SK-N-SH treated with all-trans-retinoic acid at 6 μM for 48 hours (cell line): Measurements from ENCODE around the gene NCBP2L.

Experiments used
- ATAC-seq: fragments of 200-7000 bp; cut with Tn5 transposase; 3 replicates; pipeline ENCODE4 v1.9.1; 2020; ENCODE audit warnings: mild to moderate bottlenecking, moderate library complexity
- ARNTL ChIP-seq: fragments of 450-650 bp; formaldehyde crosslinking; IDR thresholded peaks from 2 replicates; pipeline ENCODE4 v1.5.0; 2020; ENCODE audit warnings: low read depth, mild to moderate bottlenecking, moderate library complexity, borderline replicate concordance
- BACH2 ChIP-seq: fragments of 250-450 bp; sonication (Bioruptor Pico); IDR thresholded peaks from 2 replicates; pipeline ENCODE4 v1.9.0; 2021; ENCODE audit warnings: mild to moderate bottlenecking, borderline replicate concordance
- CSDC2 ChIP-seq: fragments of 250-450 bp; sonication (Bioruptor Pico); IDR thresholded peaks from 2 replicates; pipeline ENCODE4 v1.5.0; 2020; ENCODE audit warnings: mild to moderate bottlenecking, moderate library complexity
- ESRRG ChIP-seq: fragments of 250-450 bp; sonication (Bioruptor Pico); IDR thresholded peaks from 2 replicates; pipeline ENCODE4 v1.6.1; 2021; ENCODE audit warnings: mild to moderate bottlenecking
- GLIS3 ChIP-seq: fragments of 250-450 bp; sonication (Bioruptor Pico); IDR thresholded peaks from 2 replicates; pipeline ENCODE4 v1.5.0; 2020; ENCODE audit warnings: mild to moderate bottlenecking, moderate library complexity
- ISL1 ChIP-seq: fragments of 250-450 bp; sonication (Bioruptor Pico); IDR thresholded peaks from 2 replicates; pipeline ENCODE4 v2.1.2; 2022; ENCODE audit warnings: mild to moderate bottlenecking, moderate library complexity
- OSR1 ChIP-seq: fragments of 250-450 bp; sonication (Bioruptor Pico); IDR thresholded peaks from 2 replicates; pipeline ENCODE4 v1.8.0; 2022; ENCODE audit warnings: moderate library complexity, mild to moderate bottlenecking, inconsistent platforms
- PPARA ChIP-seq: fragments of 250-450 bp; sonication (Bioruptor Pico); IDR thresholded peaks from 2 replicates; pipeline ENCODE4 v1.5.0; 2020; ENCODE audit warnings: mild to moderate bottlenecking, borderline replicate concordance
- TCF4 ChIP-seq: fragments of 250-450 bp; sonication (Bioruptor Pico); IDR thresholded peaks from 2 replicates; pipeline ENCODE4 v1.8.0; 2021; ENCODE audit warnings: mild to moderate bottlenecking, moderate library complexity, borderline replicate concordance
- TOX ChIP-seq: fragments of 250-450 bp; sonication (Bioruptor Pico); IDR thresholded peaks from 2 replicates; pipeline ENCODE4 v1.8.0; 2021; ENCODE audit warnings: mild to moderate bottlenecking, moderate library complexity, borderline replicate concordance
- ZFP3 ChIP-seq: fragments of 250-450 bp; sonication (Bioruptor Pico); IDR thresholded peaks from 2 replicates; pipeline ENCODE4 v1.5.0; 2020; ENCODE audit warnings: mild to moderate bottlenecking, moderate library complexity
- ZFP30 ChIP-seq: fragments of 450-650 bp; formaldehyde crosslinking; IDR thresholded peaks from 2 replicates; pipeline ENCODE4 v1.5.0; 2022; ENCODE audit warnings: mild to moderate bottlenecking, moderate library complexity
- ZNF565 ChIP-seq: fragments of 450-650 bp; formaldehyde crosslinking; conservative IDR thresholded peaks from 2 replicates; pipeline ENCODE4 v1.5.0; 2020; ENCODE audit warnings: low read depth, mild to moderate bottlenecking, moderate library complexity
- ZNF8 ChIP-seq: fragments of 450-650 bp; formaldehyde crosslinking; IDR thresholded peaks from 2 replicates; pipeline ENCODE4 v1.5.0; 2020; ENCODE audit warnings: mild to moderate bottlenecking, moderate library complexity
- TF ChIP-seq, protein P1 (sequence below): fragments of 250-450 bp; sonication (Bioruptor Pico); IDR thresholded peaks from 2 replicates; pipeline ENCODE4 v1.8.0; 2020; ENCODE audit warnings: mild to moderate bottlenecking, moderate library complexity, borderline replicate concordance
- TF ChIP-seq, protein P2 (sequence below): fragments of 250-450 bp; sonication (Bioruptor Pico); IDR thresholded peaks from 2 replicates; pipeline ENCODE4 v1.8.0; 2021; ENCODE audit warnings: low read depth, mild to moderate bottlenecking, moderate library complexity, borderline replicate concordance
- TF ChIP-seq, protein P3 (sequence below): fragments of 250-450 bp; sonication (Bioruptor Pico); IDR thresholded peaks from 2 replicates; pipeline ENCODE4 v1.5.1; 2021; ENCODE audit warnings: mild to moderate bottlenecking, moderate library complexity
- TF ChIP-seq, protein P4 (sequence below): fragments of 250-450 bp; sonication (Bioruptor Pico); IDR thresholded peaks from 2 replicates; pipeline ENCODE4 v1.5.0; 2020; ENCODE audit warnings: mild to moderate bottlenecking, moderate library complexity
- TF ChIP-seq, protein P5 (sequence below): fragments of 250-450 bp; sonication (Bioruptor Pico); IDR thresholded peaks from 2 replicates; pipeline ENCODE4 v1.5.1; 2020; ENCODE audit warnings: low read depth, mild to moderate bottlenecking, moderate library complexity

The NCBP2L gene

DNA sequence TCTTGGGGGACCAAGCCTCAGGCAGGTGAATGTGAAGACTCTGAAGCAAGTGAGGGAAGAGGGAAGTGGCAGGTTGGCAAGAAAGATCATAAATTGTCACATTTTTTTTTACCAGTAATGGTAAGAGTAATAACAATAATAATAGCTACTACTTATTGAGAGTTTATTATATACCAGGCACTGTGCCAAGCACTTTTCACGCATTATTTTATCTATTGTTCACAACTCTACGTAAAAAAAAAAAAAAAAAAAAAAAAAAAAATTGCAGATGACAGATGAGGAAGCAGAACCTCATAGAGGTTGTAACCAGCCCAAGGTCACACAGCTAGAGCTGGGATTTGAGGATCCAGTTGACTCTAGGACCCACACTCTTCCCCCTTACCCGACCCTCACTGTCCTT is 42.9 kb upstream of the NCBP2L start:
- no peak for ATAC-seq
- TF ChIP-seq, protein P1, sequence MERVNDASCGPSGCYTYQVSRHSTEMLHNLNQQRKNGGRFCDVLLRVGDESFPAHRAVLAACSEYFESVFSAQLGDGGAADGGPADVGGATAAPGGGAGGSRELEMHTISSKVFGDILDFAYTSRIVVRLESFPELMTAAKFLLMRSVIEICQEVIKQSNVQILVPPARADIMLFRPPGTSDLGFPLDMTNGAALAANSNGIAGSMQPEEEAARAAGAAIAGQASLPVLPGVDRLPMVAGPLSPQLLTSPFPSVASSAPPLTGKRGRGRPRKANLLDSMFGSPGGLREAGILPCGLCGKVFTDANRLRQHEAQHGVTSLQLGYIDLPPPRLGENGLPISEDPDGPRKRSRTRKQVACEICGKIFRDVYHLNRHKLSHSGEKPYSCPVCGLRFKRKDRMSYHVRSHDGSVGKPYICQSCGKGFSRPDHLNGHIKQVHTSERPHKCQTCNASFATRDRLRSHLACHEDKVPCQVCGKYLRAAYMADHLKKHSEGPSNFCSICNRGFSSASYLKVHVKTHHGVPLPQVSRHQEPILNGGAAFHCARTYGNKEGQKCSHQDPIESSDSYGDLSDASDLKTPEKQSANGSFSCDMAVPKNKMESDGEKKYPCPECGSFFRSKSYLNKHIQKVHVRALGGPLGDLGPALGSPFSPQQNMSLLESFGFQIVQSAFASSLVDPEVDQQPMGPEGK = no peak
- TF ChIP-seq BACH2 (CRISPR knock-in tag) (no peak), ZFP30 (CRISPR knock-in tag) (no peak), GLIS3 (CRISPR knock-in tag) (no peak), TOX (CRISPR knock-in tag) (no peak), ARNTL (no peak), ZNF8 (CRISPR knock-in tag) (no peak), OSR1 (no peak), ISL1 (CRISPR knock-in tag) (no peak), ZFP3 (CRISPR knock-in tag) (no peak), PPARA (CRISPR knock-in tag) (no peak)
- TF ChIP-seq, protein P2, sequence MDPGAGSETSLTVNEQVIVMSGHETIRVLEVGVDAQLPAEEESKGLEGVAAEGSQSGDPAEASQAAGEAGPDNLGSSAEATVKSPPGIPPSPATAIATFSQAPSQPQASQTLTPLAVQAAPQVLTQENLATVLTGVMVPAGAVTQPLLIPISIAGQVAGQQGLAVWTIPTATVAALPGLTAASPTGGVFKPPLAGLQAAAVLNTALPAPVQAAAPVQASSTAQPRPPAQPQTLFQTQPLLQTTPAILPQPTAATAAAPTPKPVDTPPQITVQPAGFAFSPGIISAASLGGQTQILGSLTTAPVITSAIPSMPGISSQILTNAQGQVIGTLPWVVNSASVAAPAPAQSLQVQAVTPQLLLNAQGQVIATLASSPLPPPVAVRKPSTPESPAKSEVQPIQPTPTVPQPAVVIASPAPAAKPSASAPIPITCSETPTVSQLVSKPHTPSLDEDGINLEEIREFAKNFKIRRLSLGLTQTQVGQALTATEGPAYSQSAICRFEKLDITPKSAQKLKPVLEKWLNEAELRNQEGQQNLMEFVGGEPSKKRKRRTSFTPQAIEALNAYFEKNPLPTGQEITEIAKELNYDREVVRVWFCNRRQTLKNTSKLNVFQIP (CRISPR knock-in tag) = no peak

DNA sequence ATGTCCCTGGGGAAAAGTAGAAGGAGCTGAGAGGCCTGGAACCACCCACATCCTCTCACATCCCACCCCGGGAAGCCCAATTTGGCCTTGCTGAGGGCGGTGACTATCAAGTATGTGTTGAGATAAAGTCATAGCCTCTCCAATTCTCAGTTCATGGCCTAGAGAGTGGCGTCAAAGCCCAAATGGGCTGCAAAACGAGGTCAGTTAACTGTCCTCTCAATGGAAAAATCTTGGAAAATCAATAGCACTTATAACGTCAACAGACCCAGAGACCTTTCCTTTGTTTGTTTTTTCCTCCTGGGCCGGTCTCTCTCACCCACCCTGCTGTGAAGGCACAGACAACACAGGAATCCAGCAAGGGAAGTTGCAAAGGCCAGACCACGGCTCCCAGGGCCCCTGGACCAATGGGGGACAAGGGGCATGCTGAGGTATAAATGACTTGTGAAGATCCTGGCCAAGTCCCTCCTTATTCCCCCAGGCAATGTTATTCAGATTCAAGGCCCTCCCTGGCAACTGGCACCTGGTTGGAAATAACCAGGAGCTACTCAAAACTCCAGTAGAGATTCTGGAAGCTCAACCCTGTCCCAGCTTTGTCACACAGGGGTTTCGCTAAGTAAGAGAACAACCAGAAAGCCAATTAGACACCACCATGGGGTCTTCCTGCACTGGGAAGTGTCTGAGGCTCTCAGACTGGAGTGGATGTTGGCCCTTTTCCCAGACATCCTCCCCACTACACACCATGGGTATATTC is 40.6 kb upstream of the NCBP2L start:
- ATAC-seq = no peak
- TF ChIP-seq, protein P2 (CRISPR knock-in tag) = no peak
- TF ChIP-seq ZNF565 (CRISPR knock-in tag) (no peak), ZFP30 (CRISPR knock-in tag) (no peak), TOX (CRISPR knock-in tag) (no peak), ZNF8 (CRISPR knock-in tag) (no peak), ARNTL (no peak), CSDC2 (CRISPR knock-in tag) (no peak), ESRRG (CRISPR knock-in tag) (no peak), GLIS3 (CRISPR knock-in tag) (no peak), TCF4 (CRISPR knock-in tag) (no peak), PPARA (CRISPR knock-in tag) (no peak)
- TF ChIP-seq, protein P1 = no peak
- TF ChIP-seq, protein P3, sequence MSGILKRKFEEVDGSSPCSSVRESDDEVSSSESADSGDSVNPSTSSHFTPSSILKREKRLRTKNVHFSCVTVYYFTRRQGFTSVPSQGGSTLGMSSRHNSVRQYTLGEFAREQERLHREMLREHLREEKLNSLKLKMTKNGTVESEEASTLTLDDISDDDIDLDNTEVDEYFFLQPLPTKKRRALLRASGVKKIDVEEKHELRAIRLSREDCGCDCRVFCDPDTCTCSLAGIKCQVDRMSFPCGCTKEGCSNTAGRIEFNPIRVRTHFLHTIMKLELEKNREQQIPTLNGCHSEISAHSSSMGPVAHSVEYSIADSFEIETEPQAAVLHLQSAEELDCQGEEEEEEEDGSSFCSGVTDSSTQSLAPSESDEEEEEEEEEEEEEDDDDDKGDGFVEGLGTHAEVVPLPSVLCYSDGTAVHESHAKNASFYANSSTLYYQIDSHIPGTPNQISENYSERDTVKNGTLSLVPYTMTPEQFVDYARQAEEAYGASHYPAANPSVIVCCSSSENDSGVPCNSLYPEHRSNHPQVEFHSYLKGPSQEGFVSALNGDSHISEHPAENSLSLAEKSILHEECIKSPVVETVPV (CRISPR knock-in tag) = no peak
- TF ChIP-seq, protein P4, sequence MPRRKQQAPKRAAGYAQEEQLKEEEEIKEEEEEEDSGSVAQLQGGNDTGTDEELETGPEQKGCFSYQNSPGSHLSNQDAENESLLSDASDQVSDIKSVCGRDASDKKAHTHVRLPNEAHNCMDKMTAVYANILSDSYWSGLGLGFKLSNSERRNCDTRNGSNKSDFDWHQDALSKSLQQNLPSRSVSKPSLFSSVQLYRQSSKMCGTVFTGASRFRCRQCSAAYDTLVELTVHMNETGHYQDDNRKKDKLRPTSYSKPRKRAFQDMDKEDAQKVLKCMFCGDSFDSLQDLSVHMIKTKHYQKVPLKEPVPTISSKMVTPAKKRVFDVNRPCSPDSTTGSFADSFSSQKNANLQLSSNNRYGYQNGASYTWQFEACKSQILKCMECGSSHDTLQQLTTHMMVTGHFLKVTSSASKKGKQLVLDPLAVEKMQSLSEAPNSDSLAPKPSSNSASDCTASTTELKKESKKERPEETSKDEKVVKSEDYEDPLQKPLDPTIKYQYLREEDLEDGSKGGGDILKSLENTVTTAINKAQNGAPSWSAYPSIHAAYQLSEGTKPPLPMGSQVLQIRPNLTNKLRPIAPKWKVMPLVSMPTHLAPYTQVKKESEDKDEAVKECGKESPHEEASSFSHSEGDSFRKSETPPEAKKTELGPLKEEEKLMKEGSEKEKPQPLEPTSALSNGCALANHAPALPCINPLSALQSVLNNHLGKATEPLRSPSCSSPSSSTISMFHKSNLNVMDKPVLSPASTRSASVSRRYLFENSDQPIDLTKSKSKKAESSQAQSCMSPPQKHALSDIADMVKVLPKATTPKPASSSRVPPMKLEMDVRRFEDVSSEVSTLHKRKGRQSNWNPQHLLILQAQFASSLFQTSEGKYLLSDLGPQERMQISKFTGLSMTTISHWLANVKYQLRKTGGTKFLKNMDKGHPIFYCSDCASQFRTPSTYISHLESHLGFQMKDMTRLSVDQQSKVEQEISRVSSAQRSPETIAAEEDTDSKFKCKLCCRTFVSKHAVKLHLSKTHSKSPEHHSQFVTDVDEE = no peak
- TF ChIP-seq, protein P5, sequence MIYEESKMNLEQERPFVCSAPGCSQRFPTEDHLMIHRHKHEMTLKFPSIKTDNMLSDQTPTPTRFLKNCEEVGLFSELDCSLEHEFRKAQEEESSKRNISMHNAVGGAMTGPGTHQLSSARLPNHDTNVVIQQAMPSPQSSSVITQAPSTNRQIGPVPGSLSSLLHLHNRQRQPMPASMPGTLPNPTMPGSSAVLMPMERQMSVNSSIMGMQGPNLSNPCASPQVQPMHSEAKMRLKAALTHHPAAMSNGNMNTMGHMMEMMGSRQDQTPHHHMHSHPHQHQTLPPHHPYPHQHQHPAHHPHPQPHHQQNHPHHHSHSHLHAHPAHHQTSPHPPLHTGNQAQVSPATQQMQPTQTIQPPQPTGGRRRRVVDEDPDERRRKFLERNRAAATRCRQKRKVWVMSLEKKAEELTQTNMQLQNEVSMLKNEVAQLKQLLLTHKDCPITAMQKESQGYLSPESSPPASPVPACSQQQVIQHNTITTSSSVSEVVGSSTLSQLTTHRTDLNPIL = no peak
